ENCODE results near the gene ZFP36L2.
A peak's percentile ranks its signal among the peaks of the same experiment; 100 is the strongest.

The ZFP36L2 gene

GRCh38 chr2:43241558-43241957 is 15.2 kb upstream of the ZFP36L2 start:
- DNase-seq, result no peak

DNA sequence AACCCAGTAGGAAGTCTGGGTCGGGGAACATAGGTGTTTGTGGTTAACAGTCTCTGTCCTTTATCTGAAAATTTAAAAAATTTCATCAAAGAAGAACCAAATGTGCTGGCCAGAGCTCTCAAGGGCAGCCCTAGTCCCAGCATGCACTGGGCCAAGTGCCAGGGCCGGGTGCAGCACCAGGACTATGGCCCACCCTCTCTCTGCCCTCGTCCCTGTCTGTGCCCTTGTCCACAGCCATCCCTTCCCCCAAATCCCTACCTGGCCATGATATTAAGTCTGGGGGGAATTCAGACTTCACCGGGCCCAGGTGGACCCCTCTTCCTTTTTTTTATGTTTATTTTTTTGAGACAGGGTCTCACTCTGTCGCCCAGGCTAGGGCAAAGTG is 14.4 kb upstream of the ZFP36L2 start:
- DNase-seq, result no peak

GRCh38 chr2:43239981-43240765 is 13.8 kb upstream of the ZFP36L2 start:
- DNase-seq, result no peak

DNA sequence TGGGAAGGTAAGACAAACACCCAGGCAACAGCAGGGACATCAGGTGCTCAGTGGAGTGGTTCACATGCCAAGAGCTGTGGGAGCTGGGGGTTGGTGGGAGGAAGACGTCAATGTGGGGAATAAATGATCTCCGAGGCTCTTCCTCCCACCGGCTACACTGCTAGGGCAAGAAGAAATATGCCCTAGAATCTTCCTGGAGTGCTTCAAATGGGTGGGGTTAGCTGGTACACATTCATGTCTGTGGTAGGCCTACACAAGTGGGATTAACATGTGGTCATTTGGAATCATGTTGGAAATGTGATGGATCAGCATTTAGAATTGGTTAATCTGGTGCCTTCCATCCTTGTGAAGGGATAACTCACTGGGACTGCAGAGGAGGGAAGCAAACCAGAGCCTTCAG is 12.4 kb upstream of the ZFP36L2 start:
- DNase-seq, result no peak

- DNase-seq, result no peak
Observed at GRCh38 chr2:43238176-43238575, 11.8 kb upstream of the ZFP36L2 start.

- DNase-seq, result no peak
Observed at GRCh38 chr2:43233218-43234212, 7.1 kb upstream of the ZFP36L2 start.

GRCh38 chr2:43230951-43231827 is 4.8 kb upstream of the ZFP36L2 start:
- DNase-seq, result no peak

- DNase-seq, result no peak
Observed at GRCh38 chr2:43230351-43230885, 4.0 kb upstream of the ZFP36L2 start.

- no peak for DNase-seq
Observed at GRCh38 chr2:43228756-43229659, 2.6 kb upstream of the ZFP36L2 start.

DNA sequence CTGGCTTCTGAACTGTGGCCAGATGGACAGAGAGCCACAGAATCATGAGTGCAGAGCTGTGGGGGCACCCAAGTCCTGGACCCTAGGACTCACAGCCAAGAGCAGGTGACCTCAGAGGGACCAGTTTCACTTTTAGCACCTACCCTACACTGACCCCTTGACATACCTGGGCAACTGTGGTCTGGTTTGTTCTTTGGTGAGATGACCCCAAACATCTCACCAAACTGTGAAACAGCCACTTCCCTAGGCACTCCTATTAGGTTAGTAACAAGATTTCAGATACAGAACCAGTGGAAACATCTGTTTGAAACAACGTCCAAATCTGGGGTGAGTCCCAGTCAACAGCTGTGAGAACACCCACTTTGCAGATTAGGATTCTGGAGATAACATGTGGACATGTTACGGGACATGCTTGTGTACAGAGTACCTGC is 1.9 kb upstream of the ZFP36L2 start:
- no peak for DNase-seq

GRCh38 chr2:43227830-43228281 is 1.4 kb upstream of the ZFP36L2 start:
- DNase-seq, result peak; percentile 26

DNA sequence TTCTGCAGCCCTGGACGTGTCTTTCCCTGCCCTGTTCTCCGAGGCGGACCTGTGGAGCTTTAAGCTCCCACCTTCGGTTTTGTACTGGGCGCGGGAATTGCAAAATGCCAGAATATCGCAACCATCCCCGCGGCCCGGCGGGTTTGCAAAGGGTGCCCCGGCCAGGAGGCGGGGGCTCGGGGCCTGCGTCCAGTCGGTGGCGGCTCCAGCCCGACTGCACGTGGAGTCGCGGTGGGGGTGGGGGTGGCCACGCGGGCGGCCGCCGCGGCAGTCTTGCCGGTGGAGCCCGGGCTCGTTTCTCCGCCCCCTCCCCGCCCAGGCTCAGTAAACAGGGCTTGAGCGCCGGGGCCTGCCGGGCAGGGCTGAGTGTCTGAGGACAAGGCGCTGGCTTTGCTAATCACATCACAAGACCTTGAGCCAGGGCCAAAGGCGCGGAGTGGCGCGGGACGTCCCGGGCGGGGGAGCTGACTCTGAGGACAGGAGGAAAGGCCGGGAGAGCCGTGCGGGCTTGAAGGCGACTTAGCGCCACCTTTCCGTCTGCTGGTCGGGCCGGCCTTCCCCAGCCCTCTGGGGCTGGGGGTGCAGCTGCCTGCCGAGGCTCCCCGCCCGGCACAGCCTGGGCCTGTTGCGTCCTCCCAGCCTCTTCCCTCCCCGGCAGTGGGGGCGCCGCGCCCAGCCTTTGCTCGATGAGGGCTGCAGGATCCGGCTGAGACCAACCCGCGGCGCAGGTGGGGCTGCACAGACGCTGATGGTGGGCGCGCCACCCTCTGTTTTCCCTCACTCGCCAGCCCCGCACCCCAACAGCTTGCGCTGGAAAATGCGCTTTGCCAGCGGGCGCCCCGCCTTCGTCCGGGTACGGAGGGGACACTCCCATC is 786 bp upstream of the ZFP36L2 start:
- DNase-seq, result peak; percentile 55

- DNase-seq, result no peak
Observed at GRCh38 chr2:43225788-43226557, 433 bp downstream of the ZFP36L2 start.

GRCh38 chr2:43225093-43225787 is 1.2 kb downstream of the ZFP36L2 start:
- DNase-seq, result no peak

DNA sequence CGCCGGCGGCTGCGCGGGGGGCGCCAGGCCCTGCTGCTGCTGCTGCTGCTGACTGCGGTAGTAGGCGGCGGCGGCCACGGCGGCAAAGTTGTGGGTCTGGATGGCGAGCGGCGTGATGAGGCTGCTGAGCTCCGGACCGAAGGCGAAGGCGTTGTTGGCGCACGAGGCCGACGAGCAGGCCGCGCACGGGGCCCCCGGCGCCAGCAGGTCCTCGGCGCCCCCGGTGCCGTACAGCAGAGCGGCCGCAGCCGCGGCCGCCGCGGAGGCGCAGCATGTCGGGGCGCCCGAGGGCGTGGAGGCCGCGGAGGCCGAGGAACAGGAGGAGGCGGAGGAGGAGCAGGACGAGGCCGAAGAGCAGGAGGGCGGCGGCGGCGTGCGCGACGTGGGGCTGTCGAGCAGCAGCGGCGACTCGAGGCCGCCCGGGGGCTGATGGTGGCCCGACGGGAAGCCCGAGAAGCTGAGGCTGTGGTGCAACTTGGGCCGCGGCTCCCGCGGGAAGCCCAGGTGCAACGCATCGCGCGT is 1.8 kb downstream of the ZFP36L2 start:
- DNase-seq, result no peak

- DNase-seq, result no peak
Observed at GRCh38 chr2:43224131-43224570, 2.3 kb downstream of the ZFP36L2 start.

GRCh38 chr2:43223521-43224001 is 2.8 kb downstream of the ZFP36L2 start:
- DNase-seq, result no peak
